Activated naive CD8-positive, alpha-beta T cell treated with anti-CD3 and anti-CD28 coated beads, Interleukin-2, amount 50 U/mL, for 24 hours (primary cell): ENCODE data around the gene ZNF768.
A peak's percentile ranks its signal among the peaks of the same experiment; 100 is the strongest.
"Not testable (repeated sequence)": the region's sequence is repeated elsewhere in the genome, so short reads cannot be mapped to it uniquely, and the experiment has no call there.

Source experiments
- ATAC-seq: fragments of 150-1000 bp; cut with Tn5 transposase; one replicate; pipeline ENCODE4 v1.10.0; 2021
- DNase-seq: peaks from one replicate; pipeline ENCODE4 v3.0.0; 2021
- H3K27ac Mint-ChIP-seq: one replicate; pipeline ENCODE4 v1.8.0; 2021; ENCODE audit warnings: mild to moderate bottlenecking, mixed read lengths
- H3K27me3 Mint-ChIP-seq: one replicate; pipeline ENCODE4 v1.8.0; 2021; ENCODE audit warnings: mixed read lengths
- H3K36me3 Mint-ChIP-seq: one replicate; pipeline ENCODE4 v1.8.0; 2021; ENCODE audit warnings: low read depth, mixed read lengths
- H3K4me1 Mint-ChIP-seq: one replicate; pipeline ENCODE4 v1.8.0; 2021; ENCODE audit warnings: mixed read lengths
- H3K4me3 Mint-ChIP-seq: one replicate; pipeline ENCODE4 v1.8.0; 2021; ENCODE audit warnings: mild to moderate bottlenecking, moderate library complexity, mixed read lengths
- H3K9me3 Mint-ChIP-seq: one replicate; pipeline ENCODE4 v1.8.0; 2021; ENCODE audit warnings: mixed read lengths

The ZNF768 gene

GRCh38 chr16:30530163-30531037 lies 4.0 kb upstream of the ZNF768 start:
- Mint-ChIP-seq H3K4me3 (no peak overlapping the region), H3K4me1 (peaks cover 49% of the 10 kb centered on the region)

GRCh38 chr16:30528799-30529457 lies 2.6 kb upstream of the ZNF768 start:
- peaks cover 42% of the 10 kb centered on the region for H3K4me1 Mint-ChIP-seq
- H3K27ac Mint-ChIP-seq = no peak overlapping the region
- H3K9me3 Mint-ChIP-seq = no peaks in the 10 kb centered on the region
- no peak for DNase-seq
- ATAC-seq = no peak
- H3K27me3 Mint-ChIP-seq = no peaks in the 10 kb centered on the region
- H3K36me3 Mint-ChIP-seq = peaks cover 12% of the 10 kb centered on the region
- no peak overlapping the region for H3K4me3 Mint-ChIP-seq

More at GRCh38 chr16:30530163-30531037, 4.0 kb upstream of the ZNF768 start:
- no peak for ATAC-seq
- DNase-seq = no peak
- H3K27me3 Mint-ChIP-seq = no peaks in the 10 kb centered on the region
- H3K9me3 Mint-ChIP-seq = no peaks in the 10 kb centered on the region
- H3K36me3 Mint-ChIP-seq = peaks cover 17% of the 10 kb centered on the region
- peak overlapping the region; percentile 49 for H3K27ac Mint-ChIP-seq

- no peaks in the 10 kb centered on the region for H3K9me3 Mint-ChIP-seq
- H3K4me3 Mint-ChIP-seq = peak overlapping the region; percentile 73
- H3K4me1 Mint-ChIP-seq = peaks cover 36% of the 10 kb centered on the region
- peak overlapping the region; percentile 70 for H3K27ac Mint-ChIP-seq
- no peaks in the 10 kb centered on the region for H3K27me3 Mint-ChIP-seq
- DNase-seq (peak; percentile 20), ATAC-seq (no peak)
- peaks cover 10% of the 10 kb centered on the region for H3K36me3 Mint-ChIP-seq
These were observed 1.3 kb upstream of the ZNF768 start for GRCh38 chr16:30527635-30528178.

GRCh38 chr16:30526823-30527634 lies 663 bp upstream of the ZNF768 start:
- DNase-seq (peak; percentile 97), ATAC-seq (peak; percentile 91)
- peak overlapping the region; percentile 70 for H3K27ac Mint-ChIP-seq
- no peaks in the 10 kb centered on the region for H3K27me3 Mint-ChIP-seq
- H3K4me3 Mint-ChIP-seq = peak overlapping the region; percentile 73
- peaks cover 36% of the 10 kb centered on the region for H3K4me1 Mint-ChIP-seq
- no peaks in the 10 kb centered on the region for H3K9me3 Mint-ChIP-seq
- peaks cover 14% of the 10 kb centered on the region for H3K36me3 Mint-ChIP-seq

GRCh38 chr16:30525844-30526136 lies 576 bp downstream of the ZNF768 start:
- Mint-ChIP-seq H3K9me3 (no peaks in the 10 kb centered on the region), H3K27ac (no peak overlapping the region), H3K4me1 (peaks cover 29% of the 10 kb centered on the region), H3K36me3 (peaks cover 7% of the 10 kb centered on the region), H3K4me3 (peak overlapping the region; percentile 77), H3K27me3 (no peaks in the 10 kb centered on the region)
- no peak for ATAC-seq
- DNase-seq = no peak

GRCh38 chr16:30524575-30525568 lies 1.5 kb downstream of the ZNF768 start:
- no peak for ATAC-seq
- Mint-ChIP-seq H3K4me1 (peaks cover 20% of the 10 kb centered on the region), H3K27ac (no peak overlapping the region), H3K4me3 (peak overlapping the region; percentile 6), H3K27me3 (no peaks in the 10 kb centered on the region), H3K9me3 (no peaks in the 10 kb centered on the region), H3K36me3 (peaks cover 9% of the 10 kb centered on the region)
- DNase-seq = no peak

GRCh38 chr16:30523768-30524574 lies 2.4 kb downstream of the ZNF768 start:
- Mint-ChIP-seq H3K36me3 (peaks cover 17% of the 10 kb centered on the region), H3K27me3 (no peaks in the 10 kb centered on the region), H3K4me3 (no peak overlapping the region), H3K9me3 (no peaks in the 10 kb centered on the region), H3K4me1 (peaks cover 18% of the 10 kb centered on the region), H3K27ac (no peak overlapping the region)
- DNase-seq = no peak
- ATAC-seq = no peak

- ATAC-seq, H3K4me1 Mint-ChIP-seq, H3K4me3 Mint-ChIP-seq, H3K9me3 Mint-ChIP-seq, DNase-seq, H3K27me3 Mint-ChIP-seq, H3K27ac Mint-ChIP-seq: not testable (repeated sequence)
- H3K36me3 Mint-ChIP-seq = peaks cover 24% of the 10 kb centered on the region
These were observed 3.5 kb downstream of the ZNF768 start for GRCh38 chr16:30522702-30523463.

GRCh38 chr16:30521873-30522641 lies 4.3 kb downstream of the ZNF768 start:
- no peak for DNase-seq
- no peaks in the 10 kb centered on the region for H3K9me3 Mint-ChIP-seq
- peaks cover 3% of the 10 kb centered on the region for H3K4me1 Mint-ChIP-seq
- no peaks in the 10 kb centered on the region for H3K27me3 Mint-ChIP-seq
- no peak for ATAC-seq
- peaks cover 32% of the 10 kb centered on the region for H3K36me3 Mint-ChIP-seq
- no peak overlapping the region for H3K4me3 Mint-ChIP-seq
- peak overlapping the region; percentile 36 for H3K27ac Mint-ChIP-seq

- DNase-seq = no peak
- H3K36me3 Mint-ChIP-seq = peaks cover 37% of the 10 kb centered on the region
- no peak overlapping the region for H3K27ac Mint-ChIP-seq
- ATAC-seq = no peak
- no peaks in the 10 kb centered on the region for H3K9me3 Mint-ChIP-seq
- H3K4me1 Mint-ChIP-seq = peaks cover 5% of the 10 kb centered on the region
- no peak overlapping the region for H3K4me3 Mint-ChIP-seq
- no peaks in the 10 kb centered on the region for H3K27me3 Mint-ChIP-seq
These were observed 4.9 kb downstream of the ZNF768 start for GRCh38 chr16:30521476-30521872.

GRCh38 chr16:30519120-30520049 lies 7.0 kb downstream of the ZNF768 start:
- no peak overlapping the region for H3K4me3 Mint-ChIP-seq
- no peak overlapping the region for H3K27ac Mint-ChIP-seq
- no peaks in the 10 kb centered on the region for H3K9me3 Mint-ChIP-seq
- DNase-seq (no peak), ATAC-seq (no peak)
- H3K27me3 Mint-ChIP-seq = no peaks in the 10 kb centered on the region
- H3K36me3 Mint-ChIP-seq = peaks cover 50% of the 10 kb centered on the region
- peaks cover 2% of the 10 kb centered on the region for H3K4me1 Mint-ChIP-seq
